ENCODE data around the gene PRSS50.

DNA sequence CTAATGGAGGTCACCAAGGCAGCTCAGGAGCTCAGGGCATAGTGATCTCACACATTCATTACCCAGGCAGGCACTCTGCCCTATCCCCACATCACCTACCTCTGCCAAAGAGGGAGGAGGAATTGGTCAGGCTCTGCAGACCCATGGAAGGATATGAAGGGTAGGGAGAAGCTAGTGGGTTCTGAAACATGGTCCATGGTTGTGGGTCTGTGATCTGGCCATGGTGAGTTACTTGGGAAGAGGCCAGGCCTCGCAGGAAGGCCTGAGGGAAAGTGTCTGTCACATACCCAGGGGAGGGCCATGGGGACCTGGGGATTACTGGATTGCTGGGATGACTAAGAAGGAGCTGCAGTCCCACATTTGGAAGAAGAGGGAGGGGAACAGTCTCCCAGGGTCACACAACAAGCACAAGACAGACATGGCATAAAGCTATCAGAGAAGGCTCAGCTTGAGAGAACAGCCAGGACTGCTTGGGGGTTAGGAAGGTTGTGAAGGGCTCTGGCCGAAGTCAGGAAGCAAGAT, 1.4 kb upstream of the PRSS50 start:
- TF ChIP-seq EZH2 (IDR thresholded peaks at IDR 0.05; ENCODE audit: borderline replicate concordance, low read depth, low read length, poor library complexity, severe bottlenecking) = no peak
- no peak for TF ChIP-seq CTCF (conservative IDR thresholded peaks at IDR 0.05; ENCODE audit: low read depth, low read length)
